Activated gamma-delta T cell (primary cell): ENCODE measurements around the gene AGAP1.
"Not testable (repeated sequence)": the region's sequence is repeated elsewhere in the genome, so short reads cannot be mapped to it uniquely, and the experiment has no call there.

ENCODE experiments used
- DNase-seq: peaks from one replicate; lab custom pipeline; 2025; lab: John Stamatoyannopoulos, UW

The AGAP1 gene

GRCh38 chr2:235945608-235946140, 451.8 kb downstream of the AGAP1 start:
- no peak for DNase-seq

DNA sequence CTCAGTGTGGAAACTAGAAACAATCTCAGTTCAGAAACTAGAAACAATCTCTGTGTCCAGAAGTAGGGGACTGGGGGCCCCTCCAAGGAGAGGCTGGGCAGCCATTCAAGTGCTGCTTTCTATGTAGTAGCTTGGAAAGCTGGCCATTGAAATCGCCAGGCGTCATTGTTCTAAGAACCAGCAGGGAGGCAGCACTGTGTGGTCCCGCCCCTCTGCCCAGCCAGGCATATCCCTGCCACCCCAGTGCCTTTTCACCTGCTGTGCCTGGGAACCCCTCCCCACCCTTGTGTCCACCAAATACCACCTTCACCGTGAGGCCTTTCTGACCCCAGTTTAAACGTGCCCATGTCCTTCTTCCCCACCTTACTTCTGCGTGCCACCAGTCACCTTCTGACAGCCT, 452.7 kb downstream of the AGAP1 start:
- no peak for DNase-seq

DNA sequence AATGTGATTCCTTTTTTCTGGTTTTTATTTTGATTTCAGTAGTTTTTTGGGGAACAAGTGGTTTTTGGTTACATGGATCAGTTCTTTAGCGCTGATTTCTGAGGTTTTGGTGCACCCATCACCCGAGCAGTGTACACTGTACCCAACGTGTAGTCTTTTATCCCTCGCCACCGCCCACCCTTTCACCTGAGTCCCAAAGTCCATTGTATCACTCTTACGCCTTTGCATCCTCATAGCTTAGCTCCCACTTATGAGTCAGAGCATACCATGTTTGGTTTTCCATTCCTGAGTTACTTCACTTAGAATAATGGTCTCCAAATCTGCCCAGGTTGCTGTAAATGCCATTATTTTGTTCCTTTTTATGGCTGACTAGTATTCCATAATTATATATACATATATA, 453.2 kb downstream of the AGAP1 start:
- not testable (repeated sequence) for DNase-seq

DNA sequence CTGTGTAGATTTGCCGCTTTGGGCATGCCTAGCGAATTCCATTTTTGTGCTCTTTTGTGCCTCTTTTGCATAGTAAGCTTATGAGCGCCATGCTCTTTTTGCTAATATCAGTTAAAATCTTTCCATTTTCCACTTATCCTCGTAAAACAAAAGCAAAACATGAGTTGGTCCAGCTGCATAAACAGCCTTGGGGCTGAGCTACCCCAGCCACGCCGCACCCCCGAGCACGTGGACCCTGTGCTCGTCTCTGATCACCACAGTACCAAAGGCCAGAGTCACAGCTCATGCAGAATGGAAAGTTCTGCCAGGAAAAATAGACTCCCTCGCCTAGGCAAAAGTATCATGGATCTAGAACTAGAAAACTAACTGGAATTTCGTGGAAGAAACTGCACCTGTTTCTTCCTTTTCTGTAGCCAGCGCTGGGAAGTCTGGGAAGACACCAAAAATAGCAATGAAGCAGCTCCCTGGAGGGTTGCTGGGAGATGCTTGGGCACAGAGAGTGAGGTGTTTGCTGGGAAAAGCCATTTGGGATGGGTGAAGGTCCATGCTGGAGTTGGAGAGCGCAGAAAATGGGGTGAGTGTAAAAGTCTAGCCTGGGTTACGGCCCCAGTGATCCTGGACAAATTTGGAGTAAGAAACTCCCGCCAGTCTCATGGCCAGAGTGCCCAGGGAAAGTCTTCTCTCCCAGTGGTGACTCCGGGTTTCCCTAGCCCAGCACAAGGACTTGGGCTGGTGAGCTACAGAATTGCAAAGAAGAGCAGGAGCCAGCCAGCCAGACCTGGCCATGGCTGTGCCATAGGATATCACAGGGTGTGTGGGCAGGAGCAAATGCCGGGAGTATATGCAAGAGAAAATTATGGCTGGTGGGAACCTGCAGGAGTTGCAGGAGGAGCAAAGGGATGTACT, 456.0 kb downstream of the AGAP1 start:
- no peak for DNase-seq

GRCh38 chr2:235950473-235950809, 456.6 kb downstream of the AGAP1 start:
- no peak for DNase-seq

- DNase-seq, result no peak
Measured at GRCh38 chr2:235951493-235951892, 457.6 kb downstream of the AGAP1 start.

DNA sequence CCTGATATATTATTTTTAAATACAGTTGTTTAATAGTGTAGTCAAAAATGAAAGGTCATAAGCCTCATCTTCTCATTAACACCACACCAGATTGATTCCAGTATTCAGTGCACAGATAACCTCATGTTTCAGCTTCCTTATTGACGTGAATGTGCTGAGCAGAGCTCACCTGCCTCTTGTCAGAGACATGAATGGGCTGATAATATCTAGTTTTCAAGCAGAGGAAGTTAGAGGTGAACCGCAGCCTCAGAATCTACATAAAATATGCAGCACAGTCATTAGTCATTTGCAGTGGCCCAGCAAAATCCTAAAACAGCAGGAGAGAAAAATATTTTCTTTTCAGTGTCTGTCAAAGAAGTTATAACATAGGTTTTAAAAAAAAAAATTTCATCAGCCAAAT, 458.1 kb downstream of the AGAP1 start:
- DNase-seq, result no peak

GRCh38 chr2:235952714-235953113, 458.9 kb downstream of the AGAP1 start:
- DNase-seq, result no peak

DNA sequence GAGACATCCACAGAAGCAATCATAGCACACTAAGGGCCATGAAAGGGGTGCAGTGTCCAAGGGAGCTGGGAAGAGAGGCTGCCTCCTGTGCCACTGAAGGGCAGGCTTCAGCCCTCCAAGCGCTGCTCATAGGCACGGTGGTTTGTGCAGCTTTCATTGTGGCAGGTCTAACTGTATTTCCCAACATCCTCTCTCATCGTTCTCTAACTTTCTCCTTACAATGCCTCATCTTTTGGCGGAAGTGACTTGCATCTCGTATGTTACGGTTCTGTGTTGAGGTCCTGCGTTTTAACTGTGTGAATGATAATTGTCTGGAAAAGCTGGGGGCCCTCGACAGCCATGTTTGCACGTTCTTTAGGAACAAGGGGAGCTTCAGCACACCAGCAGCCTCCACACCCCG, 460.4 kb downstream of the AGAP1 start:
- no peak for DNase-seq

DNA sequence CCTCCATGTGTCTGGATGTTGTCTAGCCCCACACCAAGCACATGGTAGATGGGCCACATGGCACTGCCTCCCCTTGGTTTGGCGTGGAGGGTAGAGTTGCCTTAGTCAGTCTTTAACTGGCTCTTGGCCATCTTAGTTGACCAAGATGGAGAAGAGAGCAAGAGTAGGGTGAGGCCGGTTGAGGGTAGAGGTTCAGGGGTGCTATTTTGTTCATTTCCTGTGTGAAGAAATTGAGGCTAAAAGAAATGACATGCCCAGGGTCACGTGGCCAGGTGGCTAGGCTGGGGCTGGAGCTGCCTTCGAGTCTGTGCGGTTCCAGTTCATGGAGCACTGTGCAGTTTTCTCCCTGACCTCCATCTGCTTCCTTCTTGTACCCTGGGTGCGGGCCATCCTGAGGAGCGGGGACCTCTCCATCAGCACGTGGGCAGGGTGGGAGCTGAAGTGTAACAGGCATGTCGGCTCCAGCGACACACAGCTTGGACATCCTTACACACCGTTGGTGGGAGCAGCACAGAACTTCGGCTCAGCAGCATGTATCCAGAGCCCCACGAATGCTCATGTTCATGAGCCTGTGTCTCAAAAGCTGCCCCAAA, 461.1 kb downstream of the AGAP1 start:
- DNase-seq, result no peak

- DNase-seq, result no peak
Measured at GRCh38 chr2:235955664-235956063, 461.8 kb downstream of the AGAP1 start.

DNA sequence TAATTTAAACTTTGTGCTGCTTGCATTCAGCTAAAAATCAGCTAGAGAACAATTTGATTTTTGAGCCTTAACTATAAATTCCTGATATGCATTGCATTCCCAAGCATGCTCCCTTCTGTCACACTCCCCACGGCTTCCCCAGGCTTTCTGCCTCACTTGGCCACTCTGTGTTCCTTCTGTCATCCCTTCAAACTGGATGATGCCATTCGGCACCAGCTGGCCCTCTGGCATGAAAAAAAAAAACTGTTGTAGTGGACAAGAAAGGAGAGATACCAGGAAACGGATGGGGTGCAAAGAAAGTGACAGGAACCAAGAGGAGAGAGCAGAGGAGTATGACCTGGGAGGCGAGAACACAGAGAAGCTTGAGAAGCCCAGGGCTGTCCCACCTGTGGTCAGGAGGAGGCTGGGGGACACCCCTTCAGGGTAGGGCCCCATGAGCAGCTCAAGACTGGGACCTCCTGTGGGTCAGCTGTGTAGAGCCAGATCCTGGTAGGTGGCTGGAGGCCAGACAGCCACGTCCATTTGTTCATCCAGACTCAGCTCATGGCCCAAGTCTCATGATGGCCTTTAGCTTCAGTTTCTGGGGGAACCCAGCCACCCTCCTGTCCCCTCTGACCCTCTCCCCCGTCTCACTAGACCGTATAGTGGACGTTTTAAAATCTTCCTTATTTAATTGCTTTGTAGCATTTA, 462.6 kb downstream of the AGAP1 start:
- DNase-seq, result no peak

DNA sequence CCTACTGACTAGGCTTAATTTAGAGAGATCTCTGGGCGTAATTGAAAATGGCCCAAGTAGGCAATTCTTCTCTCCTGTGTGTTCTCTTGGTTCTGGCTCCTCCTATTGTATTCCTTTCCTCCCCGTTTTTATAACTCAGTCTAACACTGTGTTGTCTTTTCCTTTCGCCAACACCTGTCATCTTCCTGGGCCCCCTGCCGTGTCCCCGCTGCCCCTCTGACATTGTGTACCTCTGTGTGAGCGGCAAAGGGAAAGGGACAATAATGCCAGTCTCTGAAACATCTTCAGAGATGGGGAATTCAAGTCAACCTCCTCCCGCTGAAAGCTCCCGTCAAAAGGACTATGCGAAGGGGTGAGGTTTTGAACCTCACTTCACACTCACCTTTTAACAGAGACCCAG, 463.4 kb downstream of the AGAP1 start:
- DNase-seq, result no peak

DNA sequence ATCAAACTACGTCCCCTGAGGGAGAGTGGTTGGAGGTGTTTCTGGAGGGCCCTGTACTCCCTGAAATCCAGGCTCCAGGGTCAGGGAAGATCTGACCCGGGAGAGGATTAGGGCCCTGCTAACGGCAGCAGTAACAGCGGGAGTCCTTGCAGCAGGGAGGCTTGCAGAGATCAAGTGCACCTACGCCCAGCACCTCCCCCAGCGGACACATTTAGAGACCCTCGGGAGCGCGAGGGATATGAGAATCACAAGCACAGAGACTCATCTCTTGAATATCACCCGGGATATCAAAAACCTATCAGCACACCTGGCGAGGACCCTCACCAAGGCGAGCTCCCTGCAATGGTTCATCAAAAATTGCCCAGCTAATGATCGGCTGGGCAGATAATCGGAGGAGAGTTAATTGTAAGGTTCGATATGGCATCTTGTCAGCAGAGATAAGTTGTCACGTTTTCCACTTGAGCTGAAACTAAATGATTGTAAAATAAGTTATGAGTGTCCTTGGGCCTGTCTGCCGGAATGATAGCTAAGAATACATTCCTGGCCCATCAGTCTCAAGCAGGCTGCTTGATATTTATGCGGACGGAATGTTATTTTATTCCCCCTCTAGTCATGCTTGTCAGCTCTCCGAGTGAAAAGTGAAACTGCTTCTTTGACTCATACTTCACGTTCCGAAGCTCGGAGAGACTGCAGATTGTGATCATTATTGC, 464.5 kb downstream of the AGAP1 start:
- DNase-seq, result no peak

DNA sequence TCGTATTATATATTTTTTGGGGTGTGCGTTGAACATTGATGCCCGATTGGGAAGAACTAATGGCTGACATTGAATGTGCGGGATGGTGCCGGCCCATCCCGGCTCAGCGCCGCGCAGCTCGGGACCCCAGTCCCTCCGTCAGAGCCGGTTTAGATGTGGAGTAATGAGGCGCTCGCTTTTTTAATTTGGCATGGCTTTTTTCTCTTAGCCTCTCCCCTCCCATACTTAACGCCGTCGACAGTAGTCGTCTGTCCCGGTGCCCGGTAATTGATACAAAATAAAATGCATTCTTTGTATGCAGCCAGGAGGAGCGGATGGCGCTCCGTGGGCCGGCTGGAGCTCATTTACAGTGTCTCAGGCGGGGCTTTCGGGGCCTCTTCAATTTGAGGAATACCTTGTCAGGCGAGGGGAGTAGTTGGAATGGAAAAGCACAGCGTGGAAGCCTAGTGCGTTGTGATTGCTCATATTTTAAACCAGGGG, 465.1 kb downstream of the AGAP1 start:
- no peak for DNase-seq

DNA sequence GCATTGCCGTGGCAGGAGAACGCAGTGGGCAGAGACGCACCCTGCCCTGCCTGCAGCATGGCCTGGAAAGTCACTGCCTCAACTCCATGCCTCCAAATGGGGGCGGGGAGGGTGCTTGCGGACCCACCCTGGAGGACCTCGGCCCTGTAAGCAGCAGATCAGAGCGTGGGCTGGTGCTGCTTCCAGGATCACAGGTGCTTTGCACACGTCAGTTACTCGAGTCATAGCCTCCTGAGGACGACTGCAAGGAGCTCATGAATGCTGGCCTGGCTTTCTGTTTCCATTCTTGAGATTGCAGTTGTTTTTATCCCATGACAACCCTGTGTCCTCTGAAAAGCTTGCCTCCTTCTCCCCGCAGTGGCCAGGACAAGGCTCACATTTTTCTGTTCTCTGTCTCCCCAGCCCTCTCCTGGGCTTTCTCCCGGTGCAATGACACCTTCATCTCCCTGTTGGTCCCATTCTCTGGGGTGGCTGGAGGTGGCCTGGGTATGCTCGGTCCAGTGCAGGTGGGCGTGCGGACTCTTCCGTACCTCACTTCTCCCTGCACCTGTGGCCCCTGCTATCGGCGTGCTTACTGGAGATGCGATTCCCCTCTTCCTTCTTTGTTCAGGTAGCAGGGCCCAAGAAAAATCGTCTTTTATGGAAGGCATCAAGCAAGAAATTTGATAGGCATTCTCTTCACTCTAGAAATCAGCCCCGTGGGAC, 466.3 kb downstream of the AGAP1 start:
- DNase-seq, result no peak

DNA sequence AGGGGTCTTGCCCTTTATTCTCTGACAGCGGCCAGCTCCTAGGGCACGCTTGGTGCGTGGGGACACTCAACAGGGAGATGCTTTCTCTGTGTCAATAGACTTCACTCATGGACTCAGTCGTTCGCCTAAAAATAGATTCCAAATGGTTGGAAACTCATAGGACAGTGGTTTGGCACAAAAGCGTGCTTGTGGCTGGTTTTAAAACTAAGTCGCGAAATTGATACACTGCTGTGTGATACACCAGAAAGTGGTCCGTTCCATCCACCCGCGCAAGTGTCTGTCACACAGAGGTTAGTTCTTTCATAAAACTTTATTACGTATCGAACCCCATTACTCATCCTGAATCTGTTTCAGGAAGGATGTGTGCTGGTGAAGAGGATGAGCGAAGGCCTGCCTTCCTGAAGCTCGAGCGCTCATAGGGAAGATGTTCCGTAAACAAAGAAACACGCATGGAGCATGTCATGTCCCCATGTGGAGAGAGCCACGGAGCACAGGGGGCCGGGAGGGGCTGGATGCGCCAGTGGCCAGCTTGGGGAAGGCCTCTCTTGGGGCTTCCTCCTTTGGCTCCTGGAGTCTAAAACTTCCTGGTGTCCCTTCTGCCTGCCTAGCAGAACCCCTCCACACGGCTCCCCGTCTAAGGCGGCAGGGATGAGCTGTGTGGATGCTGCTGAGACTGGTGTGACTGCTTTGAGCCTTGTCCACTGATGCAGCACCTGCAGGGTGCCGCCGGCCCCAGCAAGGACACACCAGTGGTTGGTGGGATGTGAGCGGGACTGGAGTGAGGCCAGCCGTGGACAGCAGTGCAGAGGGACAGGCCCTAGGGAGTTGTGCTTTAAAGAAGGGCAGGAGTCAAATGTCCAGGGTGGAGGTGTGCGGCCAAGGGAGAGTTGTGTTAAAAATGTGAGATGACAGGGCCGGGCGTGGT, 467.1 kb downstream of the AGAP1 start:
- no peak for DNase-seq

- DNase-seq, result no peak
Measured at GRCh38 chr2:235961711-235962110, 467.9 kb downstream of the AGAP1 start.

- no peak for DNase-seq
Measured at GRCh38 chr2:235963853-235964577, 470.2 kb downstream of the AGAP1 start.
